ENCODE results near the gene CRACR2B.

Gene CRACR2B

GRCh38 chr11:810040-810567 lies 17.6 kb upstream of the CRACR2B start:
- in situ Hi-C loops (cut with MboI; ENCODE audit: low sequenced_read_pairs): no loop called here

- in situ Hi-C loops (cut with MboI; ENCODE audit: low sequenced_read_pairs): no loop called here
Observed at GRCh38 chr11:811446-812245, 16.1 kb upstream of the CRACR2B start.

DNA sequence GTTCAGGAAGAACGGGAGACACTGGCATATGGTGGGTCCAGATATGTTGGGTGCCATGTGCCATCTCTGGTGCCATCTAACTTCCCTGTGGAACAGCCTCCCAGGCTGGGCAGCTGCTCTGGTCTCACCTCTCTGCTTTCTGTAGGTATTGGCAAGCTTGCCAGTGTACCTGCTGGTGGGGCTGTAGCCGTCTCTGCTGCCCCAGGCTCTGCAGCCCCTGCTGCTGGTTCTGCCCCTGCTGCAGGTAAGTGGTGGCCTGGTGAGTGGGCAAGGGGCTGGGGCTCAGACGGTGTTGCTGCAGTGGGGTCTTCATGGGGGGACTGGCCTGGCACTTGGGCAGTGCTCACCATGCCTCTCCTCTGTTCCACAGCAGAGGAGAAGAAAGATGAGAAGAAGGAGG lies 15.3 kb upstream of the CRACR2B start:
- in situ Hi-C loops (cut with MboI; ENCODE audit: low sequenced_read_pairs): no loop called here

DNA sequence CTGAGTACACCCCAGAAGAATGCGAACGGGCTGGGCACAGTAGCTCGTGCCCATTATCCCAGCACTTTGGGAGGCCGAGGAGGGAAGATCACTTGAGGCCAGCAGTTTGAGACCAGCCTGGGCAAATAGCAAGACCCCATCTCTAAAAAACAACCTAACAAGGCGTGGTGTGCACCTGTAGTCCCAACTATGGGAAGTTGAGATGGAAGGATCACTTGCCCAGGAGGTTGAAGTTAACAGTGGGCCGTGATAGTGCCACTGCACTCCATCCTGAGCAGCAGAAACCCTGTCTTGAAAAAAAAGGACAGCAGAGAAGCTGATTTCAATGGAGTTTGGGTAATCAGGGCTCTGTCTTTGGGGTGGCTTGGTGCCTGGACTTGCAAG lies 14.7 kb upstream of the CRACR2B start:
- in situ Hi-C loops (cut with MboI; ENCODE audit: low sequenced_read_pairs): no loop called here

DNA sequence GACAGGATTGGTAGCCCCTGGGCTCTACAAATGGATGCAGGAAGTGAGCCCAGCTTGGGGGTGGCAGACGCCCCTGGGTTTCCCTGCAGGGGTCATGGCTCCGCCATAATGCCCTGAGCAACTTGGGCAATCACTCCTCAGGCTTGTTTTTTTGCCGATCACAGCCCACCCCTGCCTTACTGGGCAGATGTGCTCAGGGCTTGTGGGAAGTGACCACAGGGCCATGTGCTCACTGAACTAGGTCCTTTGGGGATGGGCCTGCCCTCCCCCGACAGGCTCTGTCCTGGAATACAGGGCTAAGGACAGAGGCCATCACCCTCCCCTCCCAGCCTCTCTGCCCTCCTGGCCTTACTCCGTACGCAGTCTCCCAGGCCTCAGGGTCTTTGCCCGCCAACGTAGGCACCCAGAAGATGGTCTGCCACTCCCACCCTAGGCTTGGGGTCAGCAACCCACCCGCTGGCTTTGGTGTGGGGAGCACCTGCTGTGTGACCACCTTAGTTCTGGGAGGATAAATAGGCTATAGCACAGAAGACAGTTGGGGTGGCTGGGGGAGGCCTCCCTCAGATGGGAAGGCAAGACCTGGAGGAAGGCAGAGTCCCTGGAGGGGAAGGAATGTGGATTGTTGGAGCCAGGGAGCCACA lies 14.1 kb upstream of the CRACR2B start:
- in situ Hi-C loops (cut with MboI; ENCODE audit: low sequenced_read_pairs): no loop called here

- in situ Hi-C loops (cut with MboI; ENCODE audit: low sequenced_read_pairs): no loop called here
Observed at GRCh38 chr11:815675-816432, 11.9 kb upstream of the CRACR2B start.

GRCh38 chr11:816433-816779 lies 11.3 kb upstream of the CRACR2B start:
- in situ Hi-C loops (cut with MboI; ENCODE audit: low sequenced_read_pairs): no loop called here

- in situ Hi-C loops (cut with MboI; ENCODE audit: low sequenced_read_pairs): no loop called here
Observed at GRCh38 chr11:818396-819128, 9.2 kb upstream of the CRACR2B start, which contains the start of gene PNPLA2. PNPLA2 (plus strand) TSS chr11:818914; CDS start chr11:819719, 805 bp downstream.

GRCh38 chr11:819129-819931 lies 8.4 kb upstream of the CRACR2B start:
- in situ Hi-C loops (cut with MboI; ENCODE audit: low sequenced_read_pairs): no loop called here

GRCh38 chr11:819943-820649 lies 7.6 kb upstream of the CRACR2B start:
- in situ Hi-C loops (cut with MboI; ENCODE audit: low sequenced_read_pairs): no loop called here

GRCh38 chr11:820655-821511 lies 6.8 kb upstream of the CRACR2B start:
- in situ Hi-C loops (cut with MboI; ENCODE audit: low sequenced_read_pairs): no loop called here

DNA sequence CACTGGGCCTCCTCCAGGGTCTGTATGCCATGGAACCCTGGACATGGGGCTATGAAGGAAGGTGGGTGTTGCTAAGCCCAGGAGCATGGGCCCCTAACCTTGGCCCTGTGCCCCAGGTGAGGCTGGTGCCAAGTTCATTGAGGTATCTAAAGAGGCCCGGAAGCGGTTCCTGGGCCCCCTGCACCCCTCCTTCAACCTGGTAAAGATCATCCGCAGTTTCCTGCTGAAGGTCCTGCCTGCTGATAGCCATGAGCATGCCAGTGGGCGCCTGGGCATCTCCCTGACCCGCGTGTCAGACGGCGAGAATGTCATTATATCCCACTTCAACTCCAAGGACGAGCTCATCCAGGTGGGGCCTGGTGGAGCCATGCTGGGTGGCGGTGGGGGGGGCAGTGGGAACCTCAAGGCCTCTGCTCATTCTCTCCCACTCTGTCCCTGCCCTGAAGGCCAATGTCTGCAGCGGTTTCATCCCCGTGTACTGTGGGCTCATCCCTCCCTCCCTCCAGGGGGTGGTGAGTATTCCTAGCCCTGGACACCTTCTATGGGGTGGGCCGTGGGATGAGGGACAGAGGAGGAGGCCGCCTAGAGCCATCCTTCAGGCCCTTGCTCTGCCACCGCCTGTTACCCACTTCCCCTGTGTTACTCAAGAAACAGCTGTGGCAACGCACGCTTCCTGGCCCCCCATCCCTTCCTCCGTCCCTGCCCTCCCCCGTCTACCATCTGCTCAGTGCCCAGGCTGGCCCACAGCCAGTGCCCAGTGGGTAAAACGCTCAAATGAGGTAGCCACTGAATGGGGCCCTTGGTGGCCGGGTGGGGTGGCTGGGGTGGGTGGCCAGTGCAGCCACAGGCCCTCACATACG lies 6.0 kb upstream of the CRACR2B start:
- in situ Hi-C loops (cut with MboI; ENCODE audit: low sequenced_read_pairs): no loop called here

GRCh38 chr11:823441-824291 lies 4.1 kb upstream of the CRACR2B start:
- in situ Hi-C loops (cut with MboI; ENCODE audit: low sequenced_read_pairs): no loop called here

DNA sequence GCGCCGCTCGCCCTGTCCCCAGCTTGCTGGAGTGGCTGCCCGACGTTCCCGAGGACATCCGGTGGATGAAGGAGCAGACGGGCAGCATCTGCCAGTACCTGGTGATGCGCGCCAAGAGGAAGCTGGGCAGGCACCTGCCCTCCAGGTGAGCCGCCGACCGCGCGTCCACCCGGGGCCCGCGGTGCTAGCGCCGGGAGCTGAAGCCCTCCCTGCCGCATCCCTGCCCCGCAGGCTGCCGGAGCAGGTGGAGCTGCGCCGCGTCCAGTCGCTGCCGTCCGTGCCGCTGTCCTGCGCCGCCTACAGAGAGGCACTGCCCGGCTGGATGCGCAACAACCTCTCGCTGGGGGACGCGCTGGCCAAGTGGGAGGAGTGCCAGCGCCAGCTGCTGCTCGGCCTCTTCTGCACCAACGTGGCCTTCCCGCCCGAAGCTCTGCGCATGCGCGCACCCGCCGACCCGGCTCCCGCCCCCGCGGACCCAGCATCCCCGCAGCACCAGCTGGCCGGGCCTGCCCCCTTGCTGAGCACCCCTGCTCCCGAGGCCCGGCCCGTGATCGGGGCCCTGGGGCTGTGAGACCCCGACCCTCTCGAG lies 3.3 kb upstream of the CRACR2B start:
- in situ Hi-C loops (cut with MboI; ENCODE audit: low sequenced_read_pairs): no loop called here

DNA sequence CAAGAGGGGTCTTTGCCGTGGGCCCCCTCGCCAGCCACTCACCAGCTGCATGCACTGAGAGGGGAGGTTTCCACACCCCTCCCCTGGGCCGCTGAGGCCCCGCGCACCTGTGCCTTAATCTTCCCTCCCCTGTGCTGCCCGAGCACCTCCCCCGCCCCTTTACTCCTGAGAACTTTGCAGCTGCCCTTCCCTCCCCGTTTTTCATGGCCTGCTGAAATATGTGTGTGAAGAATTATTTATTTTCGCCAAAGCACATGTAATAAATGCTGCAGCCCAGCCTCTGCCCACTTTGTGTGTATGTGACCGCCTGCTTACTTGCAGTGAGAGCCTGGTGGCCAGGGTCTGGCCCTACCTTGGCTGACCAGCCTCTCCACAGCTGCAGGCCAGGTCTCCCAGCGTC lies 2.8 kb upstream of the CRACR2B start:
- in situ Hi-C loops (cut with MboI; ENCODE audit: low sequenced_read_pairs): no loop called here

Measured in hTERT RPE-1 (cell line).